GM20431 (cell line): ENCODE measurements around the gene IL6.
"Not testable (repeated sequence)": the region's sequence is repeated elsewhere in the genome, so short reads cannot be mapped to it uniquely, and the experiment has no call there.

ENCODE experiments used
- in situ Hi-C: fragments of 300-500 bp; cut with MseI, MboI; formaldehyde crosslinking; loops from one replicate; pipeline ENCODE4 v1.15.0; 2020; ENCODE audit warnings: low sequenced_read_pairs; ENCODE audit not compliant: unreplicated experiment

The IL6 gene

DNA sequence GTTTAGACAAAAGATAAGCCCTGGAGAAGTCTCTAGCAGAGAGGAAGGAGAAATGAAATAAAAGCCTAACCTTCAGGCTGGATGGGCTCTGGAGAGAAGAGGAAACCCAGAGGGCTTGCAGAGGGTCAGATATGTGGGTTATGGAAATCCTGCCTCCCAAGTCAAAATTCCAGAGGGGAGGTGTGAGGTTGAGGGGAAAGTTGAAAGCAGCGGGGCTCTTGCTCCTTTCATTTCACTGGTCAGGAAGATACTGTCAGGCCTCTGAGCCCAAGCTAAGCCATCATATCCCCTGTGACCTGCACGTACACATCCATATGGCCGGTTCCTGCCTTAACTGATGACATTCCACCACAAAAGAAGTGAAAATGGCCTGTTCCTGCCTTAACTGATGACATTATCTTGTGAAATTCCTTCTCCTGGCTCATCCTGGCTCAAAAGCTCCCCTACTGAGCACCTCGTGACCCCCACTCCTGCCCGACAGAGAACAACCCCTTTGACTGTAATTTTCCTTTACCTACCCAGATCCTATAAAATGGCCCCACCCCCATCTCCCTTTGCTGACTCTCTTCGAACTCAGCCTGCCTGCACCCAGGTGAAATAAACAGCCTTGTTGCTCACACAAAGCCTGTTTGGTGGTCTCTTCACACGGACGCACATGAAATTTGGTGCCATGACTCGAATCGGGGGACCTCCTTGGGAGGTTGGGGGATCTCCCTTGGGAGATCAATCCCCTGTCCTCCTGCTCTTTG, 23.7 kb upstream of the IL6 start:
- in situ Hi-C loops: not testable (repeated sequence)

DNA sequence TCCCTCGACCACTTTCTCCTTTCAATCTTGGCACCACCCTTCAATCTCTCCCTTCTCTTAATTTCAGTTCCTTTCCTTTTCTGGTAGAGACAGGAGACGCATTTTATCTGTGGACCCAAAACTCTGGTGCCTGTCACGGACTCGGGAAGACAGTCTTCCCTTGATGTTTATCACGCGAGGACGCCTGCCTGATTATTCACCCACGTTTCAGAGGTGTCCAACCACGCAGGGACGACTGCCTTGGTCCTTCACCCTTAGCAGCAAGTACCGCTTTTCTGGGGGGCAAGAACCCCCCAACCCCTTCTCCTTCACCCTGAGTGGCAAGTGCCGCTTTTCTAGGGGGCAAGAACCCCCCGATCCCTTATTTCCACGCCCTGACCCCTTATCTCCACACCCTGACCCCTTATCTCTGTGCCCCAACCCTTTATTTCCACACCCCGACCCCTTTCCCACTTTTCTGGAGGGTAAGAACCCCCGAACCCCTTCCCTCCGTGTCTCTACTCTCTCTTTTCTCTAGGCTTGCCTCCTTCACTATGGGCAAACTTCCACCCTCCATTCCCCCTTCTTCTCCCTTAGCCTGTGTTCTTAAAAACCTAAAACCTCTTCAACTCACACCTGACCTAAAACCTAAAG, 22.9 kb upstream of the IL6 start:
- in situ Hi-C loops: not testable (repeated sequence)

DNA sequence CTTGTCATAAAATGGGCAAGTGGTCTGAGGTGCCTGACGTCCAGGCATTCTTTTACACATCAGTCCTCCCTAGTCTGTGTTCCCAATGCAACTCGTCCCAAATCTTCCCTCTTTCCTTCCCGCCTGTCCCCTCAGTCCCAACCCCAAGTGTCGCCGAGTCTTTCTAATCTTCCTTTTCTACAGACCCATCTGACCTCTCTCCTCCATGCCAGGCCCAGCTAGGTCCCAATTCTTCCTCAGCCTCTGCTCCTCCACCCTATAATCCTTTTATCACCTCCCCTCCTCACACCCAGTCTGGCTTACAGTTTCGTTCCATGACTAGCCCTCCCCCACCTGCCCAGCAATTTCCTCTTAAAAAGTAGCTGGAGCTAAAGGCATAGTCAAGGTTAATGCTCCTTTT, 22.3 kb upstream of the IL6 start:
- in situ Hi-C loops: not testable (repeated sequence)

DNA sequence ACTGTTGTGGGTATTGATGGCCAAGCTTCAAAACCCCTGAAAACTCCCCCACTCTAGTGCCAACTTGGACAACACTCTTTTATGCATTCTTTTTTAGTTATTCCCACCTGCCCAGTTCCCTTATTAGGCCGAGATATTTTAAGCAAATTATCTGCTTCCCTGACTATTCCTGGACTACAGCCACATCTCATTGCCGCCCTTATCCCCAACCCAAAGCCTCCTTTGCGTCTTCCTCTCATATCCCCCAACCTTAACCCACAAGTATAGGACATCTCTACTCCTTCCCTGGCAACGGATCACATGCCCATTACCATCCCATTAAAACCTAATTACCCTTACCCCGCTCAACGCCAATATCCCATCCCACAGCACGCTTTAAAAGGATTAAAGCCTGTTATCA, 21.1 kb upstream of the IL6 start:
- in situ Hi-C loops: not testable (repeated sequence)

DNA sequence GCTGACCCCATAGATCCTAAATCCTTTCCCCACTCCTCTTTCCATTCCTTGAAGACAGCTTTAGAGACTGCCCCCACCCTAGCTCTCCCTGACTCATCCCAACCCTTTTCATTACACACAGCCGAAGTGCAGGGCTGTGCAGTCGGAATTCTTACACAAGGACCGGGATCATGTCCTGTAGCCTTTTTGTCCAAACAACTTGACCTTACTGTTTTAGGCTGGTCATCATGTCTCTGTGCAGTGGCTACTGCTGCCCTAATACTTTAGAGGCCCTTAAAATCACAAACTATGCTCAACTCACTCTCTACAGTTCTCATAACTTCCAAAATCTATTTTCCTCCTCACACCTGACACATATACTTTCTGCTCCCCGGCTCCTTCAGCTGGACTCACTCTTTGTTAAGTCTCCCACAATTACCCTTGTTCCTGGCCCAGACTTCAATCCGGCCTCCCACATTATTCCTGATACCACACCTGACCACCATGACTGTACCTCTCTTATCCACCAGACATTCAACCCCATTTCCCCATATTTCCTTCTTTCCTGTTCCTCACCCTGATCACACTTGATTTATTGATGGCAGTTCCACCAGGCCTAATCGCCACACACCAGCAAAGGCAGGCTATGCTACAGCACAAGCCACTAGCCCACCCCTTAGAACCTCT, 19.8 kb upstream of the IL6 start:
- in situ Hi-C loops: not testable (repeated sequence)

DNA sequence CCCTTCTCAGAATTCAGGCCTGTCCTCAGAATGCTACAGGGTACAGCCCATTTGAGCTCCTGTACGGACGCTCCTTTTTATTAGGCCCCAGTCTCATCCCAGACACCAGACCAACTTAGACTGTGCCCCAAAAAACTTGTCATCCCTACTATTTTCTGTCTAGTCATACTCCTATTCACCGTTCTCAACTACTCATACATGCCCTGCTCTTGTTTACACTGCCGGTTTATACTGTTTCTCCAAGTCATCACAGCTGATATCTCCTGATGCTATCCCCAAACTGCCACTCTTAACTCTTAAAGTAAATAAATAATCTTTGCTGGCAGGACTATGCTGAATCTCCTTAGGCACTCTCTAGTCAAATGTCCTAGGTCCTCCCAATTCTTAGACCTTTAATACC, 18.8 kb upstream of the IL6 start:
- in situ Hi-C loops: not testable (repeated sequence)

DNA sequence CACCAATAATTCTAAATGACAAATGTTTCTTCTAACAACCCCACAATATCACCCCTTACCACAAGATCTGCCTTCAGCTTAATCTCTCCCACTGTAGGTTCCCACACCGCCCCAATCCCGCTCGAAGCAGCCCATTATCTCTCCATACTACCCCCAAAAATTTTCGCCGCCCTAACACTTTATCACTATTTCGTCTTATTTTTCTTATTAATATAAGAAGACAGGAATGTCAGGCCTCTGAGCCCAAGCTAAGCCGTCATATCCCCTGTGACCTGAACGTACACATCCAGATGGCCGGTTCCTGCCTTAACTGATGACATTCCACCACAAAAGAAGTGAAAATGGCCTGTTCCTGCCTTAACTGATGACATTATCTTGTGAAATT, 18.3 kb upstream of the IL6 start:
- in situ Hi-C loops: not testable (repeated sequence)

DNA sequence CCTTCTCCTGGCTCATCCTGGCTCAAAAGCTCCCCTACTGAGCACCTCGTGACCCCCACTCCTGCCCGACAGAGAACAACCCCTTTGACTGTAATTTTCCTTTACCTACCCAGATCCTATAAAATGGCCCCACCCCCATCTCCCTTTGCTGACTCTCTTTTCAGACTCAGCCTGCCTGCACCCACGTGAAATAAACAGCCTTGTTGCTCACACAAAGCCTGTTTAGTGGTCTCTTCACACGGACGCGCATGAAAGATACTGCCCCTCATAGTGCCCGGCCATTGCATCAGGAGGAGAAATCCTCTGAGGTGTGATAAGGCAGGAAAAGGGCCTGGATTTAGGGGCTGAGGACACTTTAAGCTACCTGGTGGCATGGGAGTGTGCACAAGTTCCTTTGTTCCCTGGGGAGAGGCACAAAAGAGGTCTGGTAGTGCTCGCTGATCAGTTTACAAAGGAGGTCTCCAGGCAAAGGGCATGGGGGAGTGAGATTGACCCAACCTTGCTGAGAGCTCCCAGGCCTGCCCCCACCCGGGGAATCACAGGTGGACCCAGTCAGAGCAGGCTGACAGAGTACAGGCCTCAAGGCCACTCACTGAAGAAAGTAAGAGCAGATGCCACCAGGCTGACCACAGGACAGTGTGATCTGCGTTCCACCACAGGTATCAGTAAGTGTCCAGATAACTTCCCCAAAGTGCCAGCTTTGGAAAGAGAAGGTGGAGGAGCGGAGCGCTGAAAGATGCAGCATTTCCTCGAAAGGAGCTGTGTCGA, 17.8 kb upstream of the IL6 start:
- in situ Hi-C loops: not testable (repeated sequence)

DNA sequence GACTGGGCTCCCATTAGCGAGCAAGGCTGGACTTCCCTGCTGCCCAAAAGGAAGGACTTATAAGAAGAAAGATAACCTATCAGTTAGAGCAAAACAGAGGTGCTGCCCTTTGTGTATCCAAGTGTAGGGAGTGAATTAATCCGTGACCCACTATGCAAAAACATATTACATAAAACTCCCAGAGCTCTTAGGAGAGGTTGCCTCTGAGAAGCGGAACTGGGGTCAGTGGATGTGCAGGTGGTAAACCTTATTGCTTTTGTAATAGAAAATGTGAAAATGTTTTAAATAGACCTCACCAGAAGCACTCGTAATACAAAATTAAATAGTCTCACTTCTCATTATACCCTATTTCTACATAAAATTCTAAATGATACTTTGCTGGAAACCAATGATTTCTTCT, 17.1 kb upstream of the IL6 start:
- in situ Hi-C loops: no loop called here

DNA sequence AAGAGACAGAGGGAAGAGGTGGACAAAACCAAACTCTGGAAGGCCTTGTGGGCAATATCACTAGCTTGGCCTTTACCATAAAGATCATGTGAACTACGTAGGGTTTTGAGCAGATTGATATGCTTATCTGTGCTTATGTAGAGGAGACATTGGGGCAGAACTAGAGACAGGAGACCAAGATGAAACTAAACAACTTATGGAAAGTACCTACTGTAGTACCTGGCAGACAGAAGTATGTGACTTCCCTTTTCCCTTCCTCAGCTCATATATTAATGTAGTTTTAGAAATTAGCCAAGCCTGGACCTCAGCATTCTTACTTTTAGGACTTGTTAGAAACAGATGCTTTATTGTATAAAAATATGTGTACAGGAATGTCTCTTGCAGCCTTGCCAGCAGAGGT, 14.0 kb upstream of the IL6 start:
- in situ Hi-C loops: no loop called here

DNA sequence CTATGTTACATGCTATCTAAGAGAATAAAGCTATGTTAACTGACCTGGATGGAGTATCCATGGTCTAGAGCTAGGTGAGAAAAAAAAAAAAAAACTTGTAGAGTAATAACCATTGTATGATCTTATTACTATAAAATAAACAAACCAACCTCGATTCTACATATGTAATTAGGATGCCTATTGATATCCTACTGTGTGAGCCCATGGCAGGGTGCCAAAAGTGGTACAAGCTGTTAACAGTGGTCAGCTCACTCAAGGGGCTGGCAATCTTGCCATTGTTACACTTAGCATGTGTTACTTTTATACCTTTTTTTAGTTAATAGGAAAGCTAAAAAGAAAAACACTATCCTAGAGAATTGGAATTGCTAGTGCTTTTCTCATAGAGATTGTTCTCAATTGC, 13.5 kb upstream of the IL6 start:
- in situ Hi-C loops: no loop called here

DNA sequence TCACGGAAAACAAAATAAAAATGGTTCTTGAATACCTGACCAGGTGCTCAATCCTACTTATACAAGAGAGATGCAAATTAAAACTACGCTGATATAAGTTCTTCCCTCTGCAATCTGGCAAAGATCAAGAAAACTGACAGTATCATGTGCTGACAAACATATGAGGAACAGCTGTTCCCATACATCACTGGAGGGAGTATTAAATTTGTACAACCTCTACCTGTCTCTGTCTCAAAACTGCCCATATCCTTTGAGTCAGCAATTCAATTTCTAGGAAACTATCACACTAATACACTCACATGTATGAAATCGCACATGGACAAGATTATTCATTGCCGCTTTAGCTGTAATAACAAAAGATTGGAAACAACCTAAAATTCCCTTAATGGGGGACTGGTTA, 11.0 kb upstream of the IL6 start:
- in situ Hi-C loops: no loop called here

DNA sequence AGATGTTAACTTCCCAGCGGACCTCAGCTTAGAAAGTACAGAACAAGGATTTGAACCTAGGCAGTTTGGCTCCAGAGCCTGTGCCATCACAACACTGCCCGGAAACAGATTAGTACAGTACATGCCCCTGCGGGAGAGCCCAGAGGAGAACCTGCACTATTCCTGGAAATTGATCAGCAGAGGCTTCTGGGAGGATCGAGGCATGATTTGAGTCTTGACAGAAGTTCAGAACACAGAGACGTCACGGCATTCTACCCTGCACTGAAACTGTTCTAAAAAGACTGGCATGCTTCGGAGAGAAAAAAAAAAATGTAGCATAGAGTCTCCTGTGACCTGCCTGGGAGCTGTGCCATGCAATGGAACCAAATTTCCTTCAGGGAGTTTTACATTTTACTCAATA, 9.2 kb upstream of the IL6 start:
- in situ Hi-C loops: no loop called here

DNA sequence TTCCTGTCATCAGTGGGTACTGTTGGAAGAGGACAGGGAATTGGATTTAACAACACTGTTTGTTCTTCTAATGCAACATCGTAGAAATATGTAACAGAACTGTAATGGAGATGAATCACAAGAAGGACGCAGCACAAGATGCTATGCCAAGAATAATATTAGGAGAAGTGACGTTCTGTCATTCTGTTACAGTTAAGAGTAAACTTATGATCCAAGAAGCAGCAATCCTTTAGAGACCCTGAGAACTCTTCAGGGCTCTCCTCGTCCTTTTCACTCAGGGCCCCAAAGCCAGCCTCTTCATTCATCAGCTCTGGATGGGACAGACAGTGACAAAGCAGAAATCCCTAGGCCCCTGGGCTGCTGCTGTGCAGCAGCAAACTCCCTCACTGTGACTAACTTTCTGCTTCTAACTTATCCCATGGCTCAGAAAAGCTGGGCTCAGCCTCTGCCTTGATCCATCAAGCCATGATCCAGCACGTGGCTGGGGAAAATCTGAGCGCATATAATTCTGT, 8.7 kb upstream of the IL6 start:
- in situ Hi-C loops: no loop called here

DNA sequence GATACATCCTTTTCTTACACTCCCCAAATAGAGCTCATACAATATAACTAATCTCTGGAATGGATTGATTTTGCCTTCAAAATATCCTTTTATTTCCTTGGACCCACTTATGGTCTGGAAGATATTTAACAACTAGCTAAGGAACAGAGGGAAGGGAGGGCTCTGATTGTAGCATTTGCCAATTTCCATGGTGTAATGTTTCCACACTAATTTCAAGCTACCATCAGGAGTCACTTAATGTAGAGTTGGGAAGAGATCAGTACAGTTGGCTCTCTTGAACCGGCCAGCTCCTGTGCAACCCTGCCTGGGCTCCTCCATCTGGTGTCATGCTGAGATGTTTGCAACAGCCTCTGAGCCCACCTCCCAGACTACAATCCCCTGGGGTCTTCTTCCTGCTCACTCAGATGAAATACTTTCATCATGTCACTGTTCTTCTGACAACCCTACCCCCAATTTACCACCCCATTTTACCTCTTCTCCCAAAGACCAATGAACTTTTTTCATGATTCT, 8.0 kb upstream of the IL6 start:
- in situ Hi-C loops: no loop called here

DNA sequence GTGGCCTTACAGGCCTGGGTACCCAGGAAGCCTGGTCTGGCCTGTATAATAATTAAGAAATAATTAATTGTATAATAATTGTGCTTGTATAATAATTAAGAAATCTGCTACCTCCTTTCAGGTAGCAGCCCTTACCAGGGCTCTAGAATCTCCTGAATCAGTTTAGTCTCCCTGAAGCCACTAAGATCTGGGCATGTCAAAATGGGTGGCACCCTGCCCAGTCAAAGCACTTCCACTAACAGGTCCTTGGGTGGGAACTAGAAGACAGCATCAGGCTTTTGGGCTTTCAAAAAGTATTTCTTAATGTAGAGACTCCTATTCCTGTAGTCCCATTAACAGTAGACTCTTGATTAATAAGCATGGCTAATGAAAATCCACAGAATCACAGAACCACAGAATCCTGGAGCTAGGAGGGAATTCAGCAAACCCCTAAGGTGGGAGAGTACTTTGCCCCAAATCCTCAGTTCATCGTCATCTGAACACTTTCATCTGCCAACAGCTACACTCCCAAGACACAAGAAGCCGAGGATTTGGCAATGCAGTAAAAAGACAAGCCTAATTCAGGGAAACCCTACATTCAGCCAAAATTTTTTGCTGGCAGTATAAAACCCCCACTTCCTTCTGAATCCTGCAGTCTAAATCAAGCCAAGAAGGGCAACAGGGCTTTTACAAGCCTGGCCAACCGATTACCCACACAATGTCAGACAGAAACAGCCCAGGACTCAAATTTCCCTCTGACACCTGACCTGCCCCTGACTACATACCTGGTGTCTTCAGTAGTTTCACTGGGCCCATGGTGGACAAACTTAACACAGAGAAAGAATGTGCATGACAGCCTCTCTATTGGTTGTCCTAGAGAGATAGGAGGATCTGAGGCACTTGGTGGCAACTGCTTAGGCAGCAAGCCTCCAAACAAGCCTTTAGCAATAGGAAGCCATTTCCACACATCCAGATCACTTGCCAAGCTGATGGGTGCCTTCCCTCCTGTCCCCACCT, 5.9 kb upstream of the IL6 start:
- in situ Hi-C loops: loop anchor here (10.0 kb wide), 1 partner anchor 166 kb away; no protein-coding TSS in a partner anchor

DNA sequence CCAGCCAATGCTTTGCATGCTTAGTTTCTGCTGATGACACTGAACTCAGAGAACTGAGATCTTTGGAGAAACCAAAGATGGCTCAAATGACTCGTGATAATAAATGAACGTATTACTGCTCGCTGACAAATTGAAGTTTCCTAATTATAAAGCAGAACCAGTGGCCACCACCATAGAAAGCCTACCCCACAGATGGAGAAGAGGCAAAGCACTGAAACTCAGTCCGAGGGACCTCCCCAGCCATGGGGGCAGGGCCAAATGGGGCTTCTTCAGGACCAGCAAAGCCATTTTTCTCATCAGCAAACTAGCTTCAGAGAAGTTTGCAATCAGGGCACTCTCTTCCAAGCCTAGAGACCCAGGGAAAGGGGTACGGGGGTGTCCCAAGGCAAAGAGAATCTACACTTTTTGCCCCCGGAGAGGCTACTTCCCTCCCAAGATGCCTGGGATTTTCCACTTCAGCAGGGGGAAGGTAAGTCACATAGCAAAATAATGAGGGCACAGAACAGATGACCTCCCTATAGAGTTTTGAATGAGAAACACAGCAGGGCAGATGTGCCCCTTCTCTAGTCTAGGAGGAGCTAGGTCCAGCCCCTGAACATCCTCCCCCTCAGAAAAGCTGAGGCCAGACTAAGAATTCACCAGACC, 4.3 kb upstream of the IL6 start:
- in situ Hi-C loops: loop anchor here (10.0 kb wide), 1 partner anchor 168 kb away; no protein-coding TSS in a partner anchor

DNA sequence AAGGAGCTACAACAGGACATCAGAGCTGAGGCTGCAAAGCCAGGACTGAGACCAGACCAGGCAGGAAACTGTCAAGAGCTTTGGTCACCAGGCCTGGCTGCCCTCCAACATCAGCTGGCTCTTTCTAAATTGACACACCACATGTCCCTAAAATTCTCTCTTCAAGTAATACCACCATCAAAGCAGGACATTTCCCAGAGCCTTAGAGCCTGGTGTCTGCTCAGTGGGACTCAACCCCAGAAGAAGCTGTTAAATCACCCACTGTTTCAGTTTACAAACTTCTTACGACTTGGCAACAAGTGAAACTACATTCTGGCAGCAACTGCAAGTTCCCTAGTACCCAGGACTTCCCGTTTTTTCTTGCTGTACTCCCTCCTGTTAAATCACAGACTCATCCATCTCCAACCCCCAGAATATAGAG, 3.8 kb upstream of the IL6 start:
- in situ Hi-C loops: loop anchor here (10.0 kb wide), 1 partner anchor 168 kb away; no protein-coding TSS in a partner anchor
